GM18858 (cell line): ENCODE data around the gene SRPRB.

Experiments used
- ATAC-seq: cut with Tn5 transposase; IDR thresholded peaks from one replicate; pipeline ENCODE4 v1.9.1; 2021; ENCODE audit not compliant: unreplicated experiment

SRPRB gene

DNA sequence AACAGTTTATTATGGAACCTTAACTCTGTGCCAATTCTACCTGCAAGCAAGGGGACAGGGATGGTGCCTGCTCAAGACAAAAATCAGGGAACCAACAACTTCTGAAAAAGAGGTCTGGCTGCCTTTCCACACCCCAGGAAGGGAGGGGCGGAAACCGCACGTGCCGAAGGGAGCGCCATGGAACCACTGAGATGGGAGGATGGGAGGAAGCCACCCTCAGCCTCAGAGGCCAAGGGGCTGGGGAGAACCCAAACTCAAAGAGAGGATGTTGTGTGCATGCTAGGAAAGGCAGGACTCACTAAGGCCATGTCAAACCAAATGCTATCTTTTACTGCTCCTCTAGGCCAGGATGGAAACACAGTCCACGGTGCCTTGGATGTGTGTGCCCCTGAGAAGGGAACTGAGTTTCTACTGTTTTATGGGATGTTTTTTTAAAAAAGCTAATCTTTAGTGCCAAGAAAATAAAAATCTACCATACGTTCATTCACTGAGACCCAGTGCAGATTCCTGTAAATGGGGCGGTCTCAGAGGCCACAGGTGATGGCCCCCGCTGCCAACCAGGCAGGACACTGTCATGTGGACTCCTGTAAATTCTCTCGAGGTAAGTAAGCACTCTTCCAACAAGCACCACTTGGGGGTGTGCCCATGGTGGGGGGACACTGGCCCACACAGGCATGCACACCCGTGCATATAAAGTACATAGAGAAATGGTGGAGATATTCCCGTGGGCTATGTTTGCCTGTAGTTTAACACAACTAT is 20.5 kb downstream of the SRPRB start:
- no peak for ATAC-seq

DNA sequence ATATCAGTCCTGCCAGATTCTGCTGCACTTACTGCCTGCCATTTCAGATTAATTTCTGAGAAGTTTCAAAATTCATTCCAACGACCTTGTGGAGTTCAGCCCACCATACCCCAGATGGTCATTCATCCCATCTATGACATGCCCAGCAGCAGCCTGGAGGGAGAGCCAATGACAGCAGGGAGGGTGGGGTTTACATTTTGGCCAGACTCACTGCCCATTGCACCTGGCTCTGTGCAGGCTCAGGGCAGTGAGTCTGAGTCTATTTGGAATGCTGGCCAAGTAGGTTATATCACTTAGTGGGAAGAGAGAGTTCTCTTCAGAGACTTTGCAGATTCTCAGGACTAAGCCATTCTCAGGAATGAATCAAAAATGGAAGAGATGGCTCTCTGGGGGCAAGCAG is 21.5 kb downstream of the SRPRB start:
- no peak for ATAC-seq

DNA sequence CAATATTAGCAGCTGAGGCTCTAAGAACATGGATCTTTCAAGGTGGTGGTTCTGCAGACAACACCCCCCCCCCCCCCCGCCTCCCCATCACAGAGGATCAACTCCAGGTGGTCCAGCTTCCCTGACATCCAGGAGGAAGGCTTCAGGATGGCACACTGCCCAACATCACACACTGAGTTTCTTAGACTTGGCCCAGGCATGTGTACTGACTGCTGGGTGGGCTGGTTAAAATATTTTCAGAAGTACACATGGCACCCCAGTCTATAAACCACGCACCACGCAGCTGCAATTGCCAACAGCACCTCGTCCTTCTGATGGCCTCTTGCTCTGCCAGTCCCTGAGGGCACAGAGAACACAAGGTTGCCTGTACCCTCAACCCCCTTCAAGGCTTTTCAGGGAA is 22.1 kb downstream of the SRPRB start:
- no peak for ATAC-seq

DNA sequence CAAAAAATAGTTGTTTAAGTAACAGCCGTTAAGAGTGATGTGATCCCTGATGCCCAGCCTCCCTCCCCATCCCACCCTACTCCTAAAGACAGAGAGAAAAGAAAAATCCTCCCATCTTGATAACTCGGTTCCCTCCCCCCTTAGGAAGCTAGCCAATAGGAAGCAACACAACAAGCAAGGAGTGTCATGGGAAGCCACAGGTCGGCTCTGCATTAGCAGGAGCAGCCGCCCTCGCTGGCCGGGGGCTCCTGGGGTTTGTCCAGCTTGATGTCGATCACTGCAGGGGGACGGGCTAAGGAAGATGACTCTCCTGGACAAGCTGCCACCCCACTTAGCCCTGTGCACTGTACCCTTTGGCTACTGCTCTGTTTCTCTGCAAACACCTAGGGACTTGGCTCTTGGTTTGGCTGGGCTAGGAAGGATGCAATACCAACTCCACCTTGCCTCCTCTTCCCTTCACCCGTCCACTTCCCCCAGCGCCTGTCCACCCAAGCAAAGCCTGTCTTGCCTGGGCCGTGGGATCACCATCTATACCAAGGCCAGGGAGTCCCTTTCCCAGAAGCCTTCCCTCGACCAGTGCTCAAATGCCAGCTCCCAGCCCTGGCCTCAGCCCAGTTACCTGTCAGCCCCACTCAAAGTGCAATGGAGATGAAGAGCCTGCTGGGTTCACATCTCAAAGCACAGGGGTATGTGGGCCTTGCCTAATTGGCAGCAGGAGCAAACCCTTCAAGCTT is 23.1 kb downstream of the SRPRB start:
- ATAC-seq, result no peak

DNA sequence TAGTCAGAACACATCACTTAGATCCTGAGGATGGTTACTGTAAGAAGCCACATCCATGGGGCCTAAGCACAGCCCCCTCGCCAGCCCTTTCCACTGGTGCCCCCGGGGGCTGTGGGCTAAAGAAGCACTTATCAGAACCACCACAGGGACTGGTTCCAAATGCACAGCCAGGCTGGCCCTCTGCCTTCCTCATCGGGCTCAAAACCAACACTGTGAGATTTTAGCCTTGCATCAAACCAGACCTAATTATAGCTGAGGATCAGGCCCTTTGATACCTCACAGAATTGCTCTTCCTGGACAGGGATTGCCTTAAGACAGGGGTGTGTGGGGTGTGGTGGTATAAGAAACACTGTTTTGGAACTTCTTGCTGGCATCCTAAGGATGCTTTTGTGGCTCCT is 23.7 kb downstream of the SRPRB start:
- ATAC-seq, result no peak

DNA sequence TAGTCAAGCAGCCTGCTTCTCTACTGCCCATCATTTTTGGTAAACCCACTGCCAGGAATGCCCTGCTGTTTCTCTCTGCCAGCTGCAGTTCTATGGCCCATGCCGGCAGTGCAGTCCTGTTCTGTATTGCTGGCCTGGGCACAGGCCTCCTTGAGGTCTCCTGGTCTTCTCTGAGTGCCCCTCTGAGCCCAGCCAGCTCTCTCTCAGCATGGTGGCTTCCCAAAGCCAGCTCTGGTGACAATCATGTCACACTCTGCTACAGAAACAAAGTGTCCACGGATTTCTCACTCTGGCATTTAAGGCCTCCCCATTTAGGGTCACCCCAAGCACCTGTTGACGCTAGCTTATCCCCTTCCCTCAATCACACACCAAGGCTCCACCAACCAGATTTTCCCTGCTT is 24.5 kb downstream of the SRPRB start:
- no peak for ATAC-seq

DNA sequence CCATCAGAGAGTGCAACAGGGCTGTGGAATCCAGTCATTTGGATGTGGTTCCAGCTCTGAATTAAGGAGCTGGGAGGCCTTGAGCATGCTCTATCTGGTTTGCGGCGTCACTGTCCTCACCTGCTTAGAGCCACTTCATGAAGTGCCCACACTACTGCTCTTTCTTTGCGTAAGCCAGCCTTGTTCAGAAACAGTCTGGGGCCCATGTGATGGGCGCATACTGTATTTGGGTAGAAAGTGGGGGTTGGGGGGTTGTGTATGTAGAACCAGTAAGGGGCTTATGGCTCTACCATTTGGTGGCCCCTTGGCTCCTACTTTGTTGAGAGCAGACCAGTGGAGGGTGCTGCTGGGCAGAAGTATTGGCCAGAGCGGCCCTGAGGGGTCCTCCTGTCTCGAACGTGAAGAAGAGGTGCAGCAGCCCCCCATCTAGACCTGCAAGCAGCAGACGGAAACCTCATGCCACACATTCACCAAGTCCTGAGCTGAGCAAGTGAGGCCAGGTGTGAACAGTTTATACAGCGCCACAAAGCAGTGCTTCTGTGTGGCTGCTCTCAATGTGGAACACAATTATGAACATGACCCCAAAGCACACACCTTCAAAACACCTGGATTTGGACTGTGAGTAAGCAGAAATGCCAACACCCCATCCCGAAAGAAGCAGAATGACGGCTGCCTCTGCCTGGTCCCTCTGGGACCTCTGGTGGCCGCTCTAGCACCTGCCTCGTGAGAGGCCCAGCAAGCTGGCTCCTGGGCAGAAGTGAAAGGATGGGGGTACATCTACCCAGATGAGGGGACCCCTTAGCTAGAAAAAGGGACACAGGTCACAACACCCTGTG is 26.6 kb downstream of the SRPRB start:
- no peak for ATAC-seq

DNA sequence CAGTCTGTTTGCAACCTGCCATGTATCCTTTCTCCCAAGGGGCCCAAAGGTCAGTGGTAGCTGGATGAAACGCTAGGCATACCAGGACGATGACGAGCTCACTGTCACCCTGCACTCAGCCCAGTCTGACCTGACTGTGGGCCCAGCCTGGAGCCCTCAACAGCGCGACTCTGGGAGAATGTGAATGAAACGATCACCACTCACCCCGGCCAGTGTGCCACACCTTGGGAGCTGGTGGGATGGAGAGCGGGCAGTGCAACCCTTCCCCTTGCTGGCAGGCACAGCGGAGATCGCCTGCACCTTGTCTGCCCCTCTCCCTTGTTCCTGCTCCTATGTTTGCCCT is 27.2 kb downstream of the SRPRB start:
- ATAC-seq, result no peak

DNA sequence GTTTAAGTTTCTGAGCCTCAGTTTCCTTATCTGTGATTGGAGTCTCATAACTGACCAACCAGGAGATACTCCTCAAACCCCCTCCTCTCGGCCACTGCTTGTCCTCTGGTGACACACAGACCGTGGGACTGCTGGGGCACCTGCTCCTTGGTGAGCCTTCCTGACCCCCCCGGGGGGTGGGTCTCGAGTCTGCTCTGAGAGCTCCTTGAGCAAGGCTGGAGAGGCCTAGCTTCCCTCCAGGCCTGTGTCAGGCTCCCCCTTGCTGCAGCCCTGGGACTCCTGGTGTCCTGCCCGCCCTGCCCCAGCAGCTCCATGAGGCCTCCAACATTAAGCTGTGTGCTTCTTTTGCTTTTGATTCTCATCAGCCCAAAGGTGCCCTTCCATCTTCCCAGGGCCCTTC is 27.7 kb downstream of the SRPRB start:
- no peak for ATAC-seq

DNA sequence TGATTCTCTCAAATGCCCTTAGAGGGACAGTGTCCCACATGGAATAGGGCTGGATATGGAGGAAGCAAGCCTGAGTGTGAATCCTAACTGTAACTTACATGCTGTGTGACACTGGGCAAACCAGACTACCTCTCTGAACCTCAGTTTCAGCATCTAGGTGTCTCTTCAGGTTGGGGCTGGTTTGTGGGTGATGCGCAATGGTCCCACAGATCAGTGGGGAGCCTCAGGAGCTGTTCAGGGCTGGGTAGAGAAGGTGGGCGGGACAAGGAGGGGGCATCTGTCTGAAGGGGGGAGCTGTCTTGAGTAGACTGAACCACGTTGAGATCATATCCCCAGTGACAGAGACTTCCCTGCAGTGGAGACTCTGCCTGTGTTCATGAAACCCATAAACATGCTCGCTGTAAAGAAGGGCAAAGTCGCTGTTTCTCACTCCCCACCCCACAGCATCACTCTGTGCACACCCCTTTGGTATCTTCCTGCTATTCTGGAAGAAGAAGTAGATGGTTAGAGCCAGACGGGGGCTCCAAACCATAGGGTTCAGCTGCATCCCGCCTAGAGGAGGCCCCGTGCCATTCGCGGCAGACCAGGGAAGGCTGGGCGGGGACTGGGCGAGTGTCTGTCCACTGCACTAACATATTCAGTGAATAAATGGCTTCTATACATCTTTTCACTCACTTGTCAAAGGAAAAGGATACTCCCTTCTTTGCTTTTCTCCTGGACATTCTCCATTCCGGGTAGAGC is 28.4 kb downstream of the SRPRB start:
- no peak for ATAC-seq

DNA sequence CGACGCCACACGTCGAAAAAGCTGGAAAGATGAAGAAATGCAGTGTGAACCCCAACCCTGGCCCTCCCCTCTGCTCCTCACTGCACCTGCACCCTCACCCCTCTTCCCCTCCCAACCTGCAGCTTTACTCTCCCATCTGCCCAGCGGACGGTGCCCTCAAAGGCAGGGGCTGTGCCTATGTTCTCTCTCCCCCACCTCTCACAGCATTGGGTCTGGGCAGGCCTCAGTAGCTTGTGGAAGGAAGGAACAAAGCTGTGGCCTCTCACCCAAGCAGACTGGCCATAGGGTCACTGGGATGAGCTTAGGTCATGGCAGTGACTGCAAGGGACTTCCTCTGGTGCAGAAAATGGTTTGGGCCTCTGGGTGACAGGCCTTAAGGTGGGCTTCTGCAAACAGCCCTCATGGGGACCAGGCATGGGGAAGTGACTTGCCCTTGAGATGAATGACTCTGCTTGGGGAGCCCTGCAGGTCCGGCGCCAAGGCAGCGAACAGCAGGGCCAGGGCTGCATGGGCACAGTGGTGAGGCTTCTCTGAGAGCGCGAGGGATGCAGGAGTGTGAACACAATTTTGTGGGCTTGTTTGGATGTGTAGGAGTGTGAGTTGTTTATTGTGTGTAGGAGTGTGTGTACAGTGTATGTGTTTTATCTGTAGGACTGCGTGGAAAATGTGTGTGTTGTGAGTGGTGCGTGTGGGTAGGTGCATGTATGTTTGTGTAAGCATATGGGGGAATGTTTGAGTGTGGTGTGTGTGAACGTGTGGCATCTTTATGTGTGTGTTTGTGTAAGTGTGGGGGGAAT is 29.2 kb downstream of the SRPRB start:
- ATAC-seq, result no peak

DNA sequence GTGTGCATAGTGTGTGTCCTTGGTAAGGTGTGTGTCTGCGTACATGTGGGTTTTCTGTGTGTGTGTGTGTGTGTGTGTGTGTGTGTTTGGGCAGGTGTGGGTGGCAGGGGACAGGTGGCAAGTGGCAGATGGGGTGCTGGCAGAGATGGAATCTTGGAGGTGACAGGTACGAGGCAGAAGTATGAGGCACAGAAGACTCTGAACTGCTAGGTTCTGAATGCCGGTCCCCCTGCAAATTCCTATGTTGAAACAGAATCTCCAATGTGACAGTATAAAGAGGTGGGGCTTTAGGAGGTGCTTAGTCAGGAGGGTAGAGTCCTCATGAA is 29.8 kb downstream of the SRPRB start:
- ATAC-seq, result no peak

DNA sequence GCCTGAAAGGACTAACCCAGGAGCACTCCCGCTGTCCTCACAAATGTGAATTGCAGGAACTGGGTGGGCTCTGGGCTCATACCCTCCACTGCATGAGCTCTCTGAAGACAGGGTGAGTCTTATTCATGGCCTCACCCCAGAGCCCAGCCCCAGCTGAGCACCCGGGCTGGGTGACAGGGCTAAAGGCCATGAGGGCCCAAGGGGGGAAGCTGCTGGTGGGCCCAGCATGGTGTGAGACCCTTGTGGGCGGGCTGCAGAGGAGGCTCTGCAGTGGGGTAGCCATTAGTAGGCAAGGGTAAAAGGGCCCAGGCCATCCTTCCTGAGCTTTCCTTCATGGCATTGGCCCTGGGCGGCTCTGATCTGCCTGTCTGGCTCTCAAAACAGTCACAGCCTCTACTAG is 30.3 kb downstream of the SRPRB start:
- no peak for ATAC-seq

DNA sequence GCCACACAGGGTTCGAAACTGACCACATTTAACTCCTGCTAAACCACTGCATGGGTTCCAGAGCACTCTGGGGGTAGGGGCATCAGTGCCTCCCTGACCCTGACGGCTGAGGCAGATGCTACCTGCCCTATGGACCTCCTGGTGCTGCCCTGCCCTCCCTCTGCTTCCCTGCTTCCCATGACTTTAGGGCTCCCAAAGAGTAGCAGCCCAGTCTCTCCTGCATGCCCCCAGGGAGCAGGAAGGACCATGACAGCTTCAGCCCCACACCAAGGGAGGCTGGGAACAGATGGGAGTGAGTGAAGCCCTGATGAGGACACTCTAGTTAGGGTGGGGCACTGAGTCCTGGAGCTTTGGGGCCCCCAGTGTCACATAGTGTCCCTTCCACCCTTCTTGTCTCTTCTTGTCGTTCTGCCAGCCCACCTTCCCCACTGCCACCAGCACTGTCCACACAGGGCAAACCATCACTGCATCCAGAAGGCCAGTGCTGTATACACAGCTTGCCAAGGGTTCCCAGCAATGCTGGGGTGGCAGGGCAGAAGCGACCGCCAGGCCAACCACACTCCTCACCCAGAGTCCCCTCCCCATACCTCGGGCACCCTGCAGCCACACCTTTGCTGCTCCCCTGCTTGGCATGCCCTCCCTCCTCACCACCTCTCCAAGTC is 31.0 kb downstream of the SRPRB start:
- ATAC-seq, result no peak

DNA sequence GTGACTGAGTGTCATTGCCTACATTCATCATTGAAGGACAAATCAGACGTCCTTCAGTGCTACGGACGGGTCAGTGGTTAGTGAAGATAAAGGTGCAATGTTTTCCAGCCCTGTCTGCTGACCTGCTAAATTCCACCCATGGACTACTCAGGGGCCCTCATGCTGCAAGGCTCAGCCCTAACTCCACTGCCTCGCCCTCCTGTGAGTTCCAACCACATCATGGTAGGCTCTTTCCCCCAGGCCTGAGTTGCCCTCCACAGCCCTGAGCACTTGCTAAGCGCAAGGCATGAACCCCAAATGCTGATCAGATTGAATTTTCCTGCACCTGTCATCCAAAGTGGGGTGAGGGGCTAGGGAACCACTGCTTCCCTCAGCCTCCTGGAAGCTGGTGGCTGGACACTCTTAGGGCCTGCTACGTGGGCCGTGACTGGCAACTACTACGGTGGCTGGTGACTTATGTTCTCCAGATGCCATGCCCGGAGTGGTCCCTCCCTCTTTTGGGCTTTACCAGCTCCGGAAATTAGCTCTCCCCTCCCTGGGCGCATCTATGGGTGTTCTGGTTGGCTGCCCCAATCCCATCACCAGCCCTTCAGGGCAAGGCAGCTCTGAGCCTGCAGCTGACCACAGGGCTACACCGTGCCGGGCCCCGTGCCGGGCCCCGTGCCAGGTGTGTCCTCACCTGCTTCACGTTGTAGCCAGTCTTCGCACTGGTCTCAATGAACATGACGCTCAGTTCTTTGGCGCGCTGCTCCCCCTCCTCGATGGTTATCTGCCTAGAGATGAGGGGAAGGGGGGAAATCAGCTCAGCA is 32.1 kb downstream of the SRPRB start:
- no peak for ATAC-seq

DNA sequence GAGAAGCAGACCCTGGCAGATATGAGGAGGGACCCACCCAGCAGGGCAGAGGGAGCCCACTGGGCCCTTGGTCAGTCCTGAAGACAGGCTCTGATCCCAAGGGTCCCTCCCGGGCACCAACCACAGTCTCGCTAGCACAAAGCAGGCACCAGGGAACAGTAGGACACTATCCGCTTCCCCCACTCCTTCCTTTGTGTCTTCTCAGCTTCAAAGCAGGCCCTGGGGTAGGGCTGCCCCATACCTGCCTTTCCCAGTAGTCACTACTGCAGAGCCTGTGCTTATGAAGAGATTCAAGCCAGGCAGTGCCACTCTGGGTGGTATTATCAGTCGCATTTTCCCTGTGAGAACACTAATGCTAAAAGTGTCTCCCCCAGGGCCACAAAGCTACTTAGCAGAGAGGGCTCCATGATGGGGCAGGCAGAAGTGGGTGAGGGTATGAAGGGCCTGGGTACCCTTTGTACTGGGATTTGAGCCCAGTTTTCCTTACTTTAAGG is 32.7 kb downstream of the SRPRB start:
- no peak for ATAC-seq

DNA sequence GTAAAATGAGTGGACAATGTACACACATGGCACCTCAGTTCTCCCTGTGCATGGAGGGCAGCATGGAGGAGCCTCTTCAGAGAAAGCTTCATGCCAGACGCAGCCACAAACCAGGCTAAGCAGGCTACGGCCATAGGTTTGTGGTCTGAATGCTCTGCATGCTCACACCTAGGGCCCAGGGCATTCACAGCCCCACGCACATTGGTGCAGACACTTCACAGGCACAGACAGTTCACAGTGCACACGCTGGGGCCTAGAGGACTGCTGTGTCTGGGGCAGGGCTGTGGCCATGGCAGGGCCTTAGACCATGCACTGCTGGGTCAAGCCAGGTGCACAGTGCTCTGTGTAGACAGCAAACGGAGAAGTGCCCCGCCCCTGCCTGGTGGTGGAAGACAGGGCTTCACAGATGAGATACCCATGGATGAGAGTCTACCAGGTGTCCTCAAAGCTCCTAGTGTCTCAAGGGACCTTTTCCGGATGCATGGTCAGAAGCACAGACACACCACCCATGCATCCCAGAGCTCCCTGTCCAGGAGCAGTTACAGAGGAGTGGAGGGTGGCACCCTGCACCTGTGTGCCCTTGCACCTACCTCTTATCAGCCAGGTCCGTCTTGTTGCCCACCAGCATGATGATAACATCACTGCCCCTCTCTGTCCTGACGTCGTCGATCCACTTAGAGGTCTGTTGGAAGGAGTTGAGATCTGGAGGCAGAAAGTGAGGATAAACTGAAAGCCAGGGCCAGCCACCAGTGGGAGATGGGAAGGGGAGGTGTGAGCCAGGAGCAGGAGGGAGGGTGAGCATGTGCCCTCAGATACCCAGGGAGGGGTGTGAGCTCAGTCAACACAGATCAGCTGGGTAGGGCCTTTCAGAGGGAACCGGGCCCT is 33.5 kb downstream of the SRPRB start:
- ATAC-seq, result no peak
